Measurements from ENCODE around the gene ERMARD.

ERMARD gene

GRCh38 chr6:169783971-169784820 is 32.8 kb downstream of the ERMARD start:
- no peak for DNase-seq (ENCODE audit: low read depth)

GRCh38 chr6:169784821-169785340 is 33.5 kb downstream of the ERMARD start:
- DNase-seq (ENCODE audit: low read depth): no peak

- DNase-seq (ENCODE audit: low read depth): no peak
These were observed 34.1 kb downstream of the ERMARD start for GRCh38 chr6:169785566-169785965.

GRCh38 chr6:169786349-169786748 is 34.9 kb downstream of the ERMARD start:
- DNase-seq (ENCODE audit: low read depth): no peak

GRCh38 chr6:169787797-169788196 is 36.4 kb downstream of the ERMARD start:
- no peak for DNase-seq (ENCODE audit: low read depth)

GRCh38 chr6:169788809-169789145 is 37.4 kb downstream of the ERMARD start:
- no peak for DNase-seq (ENCODE audit: low read depth)

DNA sequence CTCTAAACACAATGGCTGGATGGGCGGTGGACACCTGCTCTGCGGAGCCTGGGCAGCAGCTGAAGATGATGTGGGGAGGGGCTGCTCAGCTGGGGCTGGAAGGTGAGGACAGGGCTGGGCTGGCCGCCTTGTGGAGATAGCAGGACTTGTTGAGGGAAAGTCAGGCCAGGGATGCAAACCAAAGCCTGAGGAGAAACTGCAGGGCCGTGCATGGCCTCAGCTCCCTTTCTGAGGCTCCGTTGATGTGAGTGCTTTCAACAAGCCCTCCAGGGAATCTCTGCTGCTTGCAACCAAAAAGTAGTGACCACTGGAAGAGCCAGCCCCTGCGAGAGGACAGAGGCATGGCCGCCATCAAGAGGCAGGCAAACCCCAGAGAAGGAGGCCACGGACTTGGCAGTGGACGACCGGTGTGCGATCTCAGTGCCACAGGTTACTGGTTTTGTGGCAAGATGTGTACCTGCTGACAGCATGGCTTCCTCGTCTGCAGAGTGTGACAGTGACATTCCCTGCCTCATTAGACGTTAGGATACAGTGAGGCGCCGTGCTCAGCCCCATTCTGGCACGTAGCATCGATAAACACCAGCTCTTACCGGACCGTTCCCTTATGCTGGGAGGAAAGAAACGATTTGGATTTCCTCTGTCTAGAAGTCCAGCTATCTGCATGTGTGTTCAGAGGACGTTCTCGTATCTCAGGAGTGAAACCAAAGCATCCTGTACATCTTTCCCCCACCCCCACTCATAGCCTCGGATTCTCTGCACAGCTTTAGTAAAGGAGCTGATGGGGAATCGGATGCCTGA is 37.9 kb downstream of the ERMARD start:
- no peak for DNase-seq (ENCODE audit: low read depth)

GRCh38 chr6:169789944-169790927 is 38.8 kb downstream of the ERMARD start:
- peak; percentile 62 for DNase-seq (ENCODE audit: low read depth)

GRCh38 chr6:169791721-169792131 is 40.3 kb downstream of the ERMARD start:
- DNase-seq (ENCODE audit: low read depth): no peak

- no peak for DNase-seq (ENCODE audit: low read depth)
These were observed 41.0 kb downstream of the ERMARD start for GRCh38 chr6:169792306-169793015.

DNA sequence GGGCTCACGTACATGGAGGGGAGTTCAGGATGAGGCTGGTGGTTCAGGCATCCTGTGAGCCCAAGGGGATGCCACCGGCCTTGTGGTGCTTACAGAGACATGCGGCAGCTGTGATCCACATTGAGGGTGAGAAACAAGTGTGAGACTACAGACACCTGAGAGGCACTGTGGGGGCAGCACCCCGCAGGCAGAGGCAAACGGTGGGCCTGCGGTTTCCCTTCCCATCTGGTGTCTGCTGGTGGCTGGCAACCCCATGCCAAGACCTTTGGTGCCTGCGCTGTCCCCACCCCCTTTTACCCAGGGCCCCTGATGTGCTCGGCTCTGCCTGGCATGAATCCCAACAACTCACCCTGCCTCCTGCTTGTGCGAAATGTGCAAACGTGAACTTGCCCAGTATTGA is 42.0 kb downstream of the ERMARD start:
- DNase-seq (ENCODE audit: low read depth): no peak

- DNase-seq (ENCODE audit: low read depth): no peak
These were observed 43.1 kb downstream of the ERMARD start for GRCh38 chr6:169794317-169795055.

- no peak for DNase-seq (ENCODE audit: low read depth)
These were observed 43.8 kb downstream of the ERMARD start for GRCh38 chr6:169795196-169795595.

GRCh38 chr6:169798764-169799473 is 47.5 kb downstream of the ERMARD start:
- no peak for DNase-seq (ENCODE audit: low read depth)

- DNase-seq (ENCODE audit: low read depth): no peak
These were observed 48.1 kb downstream of the ERMARD start for GRCh38 chr6:169799474-169799926.

DNA sequence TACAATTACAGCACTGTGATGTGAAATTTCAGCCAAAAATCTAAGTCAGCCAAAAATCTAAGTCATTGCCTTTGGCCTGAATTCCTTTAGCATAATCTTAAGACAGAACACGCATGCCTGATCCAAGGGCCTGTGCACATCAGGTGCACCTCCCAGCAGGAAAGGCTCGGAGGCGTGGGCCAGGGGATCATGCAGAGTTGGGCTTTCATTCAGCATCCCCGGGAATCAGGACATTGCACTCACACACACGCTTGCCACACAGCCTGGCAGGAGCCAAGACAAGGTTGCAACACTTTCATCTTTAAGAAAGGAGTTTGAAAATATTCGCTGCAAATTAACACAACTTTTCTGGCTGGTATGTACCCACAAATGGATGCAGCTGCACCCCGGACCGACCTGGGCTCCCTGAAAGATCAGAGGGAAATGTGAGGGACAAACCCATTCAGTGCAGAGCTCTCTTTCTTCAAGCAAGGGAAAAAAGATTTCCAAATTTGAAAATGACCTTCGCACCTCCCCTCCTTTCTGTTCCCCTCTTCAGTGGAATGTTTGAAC is 48.8 kb downstream of the ERMARD start:
- no peak for DNase-seq (ENCODE audit: low read depth)

- DNase-seq (ENCODE audit: low read depth): no peak
These were observed 49.4 kb downstream of the ERMARD start for GRCh38 chr6:169800668-169801395.

- DNase-seq (ENCODE audit: low read depth): no peak
These were observed 50.2 kb downstream of the ERMARD start for GRCh38 chr6:169801396-169802160.

All from activated T-helper 1 cell treated with Interleukin-2 at 50 U/mL for 16 hours (primary cell).